C4-2B (cell line): Measurements from ENCODE around the gene CDK11A.
"Not testable (repeated sequence)": the region's sequence is repeated elsewhere in the genome, so short reads cannot be mapped to it uniquely, and the experiment has no call there.

Experiments used
- ZFX ChIP-seq: fragments of 450-650 bp; IDR thresholded peaks from 2 replicates; pipeline ENCODE4 v1.6.1; 2017
- TF ChIP-seq, protein P1 (sequence below): fragments of 450-650 bp; conservative IDR thresholded peaks from 2 replicates; pipeline ENCODE4 v1.5.1; 2017; ENCODE audit warnings: mild to moderate bottlenecking

DNA sequence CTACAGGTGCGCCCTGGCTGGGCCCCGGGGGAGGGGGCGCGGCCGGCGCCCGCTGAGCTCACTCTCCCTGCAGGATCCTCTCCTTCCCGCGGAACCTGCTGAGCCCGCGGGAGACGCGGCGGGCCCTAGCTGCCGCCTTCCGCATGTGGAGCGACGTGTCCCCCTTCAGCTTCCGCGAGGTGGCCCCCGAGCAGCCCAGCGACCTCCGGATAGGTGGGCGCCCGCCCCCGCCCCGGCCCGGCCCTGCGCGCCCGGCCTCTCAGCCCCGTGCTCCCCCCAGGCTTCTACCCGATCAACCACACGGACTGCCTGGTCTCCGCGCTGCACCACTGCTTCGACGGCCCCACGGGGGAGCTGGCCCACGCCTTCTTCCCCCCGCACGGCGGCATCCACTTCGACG, 24.1 kb downstream of the CDK11A start:
- TF ChIP-seq, protein P1, sequence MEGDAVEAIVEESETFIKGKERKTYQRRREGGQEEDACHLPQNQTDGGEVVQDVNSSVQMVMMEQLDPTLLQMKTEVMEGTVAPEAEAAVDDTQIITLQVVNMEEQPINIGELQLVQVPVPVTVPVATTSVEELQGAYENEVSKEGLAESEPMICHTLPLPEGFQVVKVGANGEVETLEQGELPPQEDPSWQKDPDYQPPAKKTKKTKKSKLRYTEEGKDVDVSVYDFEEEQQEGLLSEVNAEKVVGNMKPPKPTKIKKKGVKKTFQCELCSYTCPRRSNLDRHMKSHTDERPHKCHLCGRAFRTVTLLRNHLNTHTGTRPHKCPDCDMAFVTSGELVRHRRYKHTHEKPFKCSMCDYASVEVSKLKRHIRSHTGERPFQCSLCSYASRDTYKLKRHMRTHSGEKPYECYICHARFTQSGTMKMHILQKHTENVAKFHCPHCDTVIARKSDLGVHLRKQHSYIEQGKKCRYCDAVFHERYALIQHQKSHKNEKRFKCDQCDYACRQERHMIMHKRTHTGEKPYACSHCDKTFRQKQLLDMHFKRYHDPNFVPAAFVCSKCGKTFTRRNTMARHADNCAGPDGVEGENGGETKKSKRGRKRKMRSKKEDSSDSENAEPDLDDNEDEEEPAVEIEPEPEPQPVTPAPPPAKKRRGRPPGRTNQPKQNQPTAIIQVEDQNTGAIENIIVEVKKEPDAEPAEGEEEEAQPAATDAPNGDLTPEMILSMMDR, result not testable (repeated sequence)
- not testable (repeated sequence) for TF ChIP-seq ZFX
